Endothelial cell of umbilical vein (primary cell): ENCODE results near the gene EDDM3A.

Experiments used
- CTCF ChIP-seq, 2 donors: IDR thresholded peaks; 1 replicate in 1 of 2; 2 replicates in 1 of 2; pipeline ENCODE4 v1.5.1; 2011; ENCODE audit warnings: low read length in 2 of 2, mild to moderate bottlenecking in 2 of 2, moderate library complexity in 2 of 2, control low read depth in 1 of 2, inconsistent platforms in 1 of 2, low read depth in 1 of 2; ENCODE audit not compliant: insufficient read depth in 1 of 2; ENCODE audit errors: extremely low read depth in 1 of 2
- JUN ChIP-seq: IDR thresholded peaks from 2 replicates; pipeline ENCODE4 v1.6.1; 2011; ENCODE audit warnings: borderline replicate concordance, low read depth; ENCODE audit not compliant: insufficient read length, insufficient read depth
- MAX ChIP-seq: IDR thresholded peaks from 2 replicates; pipeline ENCODE4 v1.6.1; 2011; ENCODE audit not compliant: insufficient read depth, insufficient read length
- MYC ChIP-seq: IDR thresholded peaks from one replicate; pipeline ENCODE4 v1.6.1; 2011; ENCODE audit warnings: mild to moderate bottlenecking, low read depth, low read length

- TF ChIP-seq CTCF (IDR thresholded peaks at IDR 0.05; ENCODE audit: extremely low read depth in 1 of 2, insufficient read depth in 1 of 2, low read depth in 1 of 2, low read length in 2 of 2) (no peak), MAX (no peak), JUN (no peak), MYC (no peak)
Measured at GRCh38 chr14:20750194-20750593, 4.5 kb downstream of the EDDM3A start.
